ENCODE results near the gene ALG14. TPM values are rescaled to one million over a fixed set of nuclear protein-coding genes. Genes with fewer than 3 reads are reported as not detected.

The ALG14 gene
- total RNA-seq, 3 donors from 2014 or later = 1.2 to 1.6 (median 1.4) TPM

GRCh38 chr1:94969137-94969536 lies 103.6 kb downstream of the ALG14 start:
- intact Hi-C loops (cut with DNase I; ENCODE audit: low total_unique reads) = no loop called here
- TF ChIP-seq CTCF (IDR thresholded peaks at IDR 0.05) (no peak), POLR2AphosphoS5 (IDR thresholded peaks at IDR 0.05) (no peak), POLR2A (IDR thresholded peaks at IDR 0.05) (no peak)
- DNase-seq (ENCODE audit: low spot score in 2 of 2) = no peak
- no peaks in the 10 kb centered on the region for H3K27me3 ChIP-seq
- no peaks in the 10 kb centered on the region for H3K9me3 ChIP-seq
- H3K4me3 ChIP-seq = no peak overlapping the region
- no peak overlapping the region for H3K27ac ChIP-seq
- H3K4me1 ChIP-seq = peaks cover 0 to 5% of the 10 kb centered on the region in 2 donors
- no peaks in the 10 kb centered on the region for H3K36me3 ChIP-seq

- DNase-seq (ENCODE audit: low spot score in 2 of 2) = no peak
- H3K9me3 ChIP-seq = no peaks in the 10 kb centered on the region
- no peaks in the 10 kb centered on the region for H3K27me3 ChIP-seq
- H3K4me1 ChIP-seq = no peaks in the 10 kb centered on the region
- no peak overlapping the region for H3K27ac ChIP-seq
- H3K36me3 ChIP-seq = no peaks in the 10 kb centered on the region
- H3K4me3 ChIP-seq = no peak overlapping the region
- intact Hi-C loops (cut with DNase I; ENCODE audit: low total_unique reads) = no loop called here
- TF ChIP-seq CTCF (IDR thresholded peaks at IDR 0.05) (no peak), POLR2A (IDR thresholded peaks at IDR 0.05) (no peak), POLR2AphosphoS5 (IDR thresholded peaks at IDR 0.05) (no peak)
Measured at GRCh38 chr1:94966033-94966432, 106.7 kb downstream of the ALG14 start.

- H3K4me3 ChIP-seq = no peak overlapping the region
- no peaks in the 10 kb centered on the region for H3K4me1 ChIP-seq
- TF ChIP-seq POLR2AphosphoS5 (IDR thresholded peaks at IDR 0.05) (no peak), CTCF (IDR thresholded peaks at IDR 0.05) (no peak), POLR2A (IDR thresholded peaks at IDR 0.05) (no peak)
- intact Hi-C loops (cut with DNase I; ENCODE audit: low total_unique reads) = no loop called here
- no peak overlapping the region for H3K27ac ChIP-seq
- H3K27me3 ChIP-seq = no peaks in the 10 kb centered on the region
- no peak for DNase-seq (ENCODE audit: low spot score in 2 of 2)
- H3K9me3 ChIP-seq = no peaks in the 10 kb centered on the region
- H3K36me3 ChIP-seq = no peaks in the 10 kb centered on the region
Measured at GRCh38 chr1:94963864-94964263, 108.9 kb downstream of the ALG14 start.

- DNase-seq (ENCODE audit: low spot score in 2 of 2) = no peak
- Histone ChIP-seq H3K4me3 (peak overlapping the region; percentile 34 to 58 (median 34)), H3K27ac (peak overlapping the region; percentile 73 to 74), H3K9me3 (no peaks in the 10 kb centered on the region), H3K27me3 (no peaks in the 10 kb centered on the region), H3K36me3 (no peaks in the 10 kb centered on the region), H3K4me1 (no peaks in the 10 kb centered on the region)
- intact Hi-C loops (cut with DNase I; ENCODE audit: low total_unique reads) = no loop called here
- TF ChIP-seq POLR2A (IDR thresholded peaks at IDR 0.05) (no peak), CTCF (IDR thresholded peaks at IDR 0.05) (no peak), POLR2AphosphoS5 (IDR thresholded peaks at IDR 0.05) (peak in 1 of 3 donors; percentile 25)
Measured at GRCh38 chr1:94962409-94963265, 110.1 kb downstream of the ALG14 start.

- TF ChIP-seq POLR2AphosphoS5 (IDR thresholded peaks at IDR 0.05) (no peak), POLR2A (IDR thresholded peaks at IDR 0.05) (no peak), CTCF (IDR thresholded peaks at IDR 0.05) (no peak)
- no peak overlapping the region for H3K27ac ChIP-seq
- no peaks in the 10 kb centered on the region for H3K9me3 ChIP-seq
- no peaks in the 10 kb centered on the region for H3K4me1 ChIP-seq
- no peak for DNase-seq (ENCODE audit: low spot score in 2 of 2)
- no peaks in the 10 kb centered on the region for H3K36me3 ChIP-seq
- no peak overlapping the region for H3K4me3 ChIP-seq
- intact Hi-C loops (cut with DNase I; ENCODE audit: low total_unique reads) = no loop called here
- H3K27me3 ChIP-seq = no peaks in the 10 kb centered on the region
Measured at GRCh38 chr1:94961988-94962387, 110.8 kb downstream of the ALG14 start.
